Mesothelial cell of epicardium (in vitro differentiated cells): ENCODE results near the gene PCCA. TPM values are rescaled to one million over a fixed set of nuclear protein-coding genes. Genes with fewer than 3 reads are reported as not detected.

Experiments used
- DNase-seq, 2 experiments: peaks; one replicate each; pipeline ENCODE4 v3.0.0; 2021; ENCODE audit warnings: low spot score in 2 of 2; ENCODE audit not compliant: unreplicated experiment in 2 of 2
- H3K27ac Mint-ChIP-seq: 2 replicates; pipeline ENCODE4 v1.8.0; 2021; ENCODE audit warnings: mixed read lengths
- H3K27me3 Mint-ChIP-seq: 2 replicates; pipeline ENCODE4 v1.8.0; 2021; ENCODE audit warnings: low read depth, mixed read lengths
- H3K36me3 Mint-ChIP-seq: 2 replicates; pipeline ENCODE4 v1.8.0; 2021; ENCODE audit warnings: mixed read lengths
- H3K4me1 Mint-ChIP-seq: 2 replicates; pipeline ENCODE4 v1.8.0; 2021; ENCODE audit warnings: mixed read lengths
- H3K4me3 Mint-ChIP-seq: 2 replicates; pipeline ENCODE4 v1.8.0; 2021; ENCODE audit warnings: mild to moderate bottlenecking, moderate library complexity, mixed read lengths
- H3K9me3 Mint-ChIP-seq: 2 replicates; pipeline ENCODE4 v1.8.0; 2021; ENCODE audit warnings: mixed read lengths
- total RNA-seq: library from RNA; stranded (reverse); gene quantifications from 3 replicates; pipeline ENCODE4 v1.2.1, GENCODE V29; 2021
- TF ChIP-seq, protein P1 (sequence below): fragments of 200-600 bp; sonication (generic); IDR thresholded peaks from one replicate; pipeline ENCODE4 v1.5.0; 2021; ENCODE audit warnings: antibody characterized with exemption; ENCODE audit not compliant: unreplicated experiment

Gene PCCA
- total RNA-seq, 1 donor from 2014 or later = 41.6 TPM

DNA sequence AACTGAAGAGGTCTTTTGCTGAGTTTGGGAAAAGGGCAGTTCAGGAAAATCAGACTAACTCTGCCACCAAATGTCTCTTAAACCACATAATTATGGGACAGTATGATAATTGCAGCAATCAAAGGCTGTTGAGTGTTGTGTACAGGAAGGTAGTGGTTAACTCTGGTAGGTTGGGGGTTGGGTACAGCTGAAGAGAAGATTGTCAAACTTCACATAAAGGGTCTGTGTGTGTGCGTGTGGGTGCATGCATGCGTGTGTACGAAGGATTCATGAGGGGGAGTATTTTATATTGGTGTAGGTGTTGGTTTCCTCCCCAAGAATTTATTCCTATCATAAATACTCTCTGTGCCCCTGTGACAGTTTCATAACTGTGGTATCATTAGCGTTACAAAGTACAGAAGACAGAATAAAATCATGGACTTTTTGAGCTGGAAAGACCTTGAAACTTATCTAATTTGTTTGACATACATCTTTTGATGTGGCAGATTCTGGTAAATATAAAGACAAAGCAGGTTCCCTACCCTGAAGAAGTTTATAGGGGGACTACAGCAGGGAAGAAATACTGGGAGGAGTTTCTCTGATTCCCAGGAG is 94.1 kb downstream of the PCCA start:
- Mint-ChIP-seq H3K4me3 (no peak overlapping the region), H3K27me3 (no peaks in the 10 kb centered on the region), H3K9me3 (no peaks in the 10 kb centered on the region), H3K27ac (no peak overlapping the region), H3K4me1 (no peaks in the 10 kb centered on the region), H3K36me3 (peaks cover 3% of the 10 kb centered on the region)
- no peak for DNase-seq
- TF ChIP-seq, protein P1, sequence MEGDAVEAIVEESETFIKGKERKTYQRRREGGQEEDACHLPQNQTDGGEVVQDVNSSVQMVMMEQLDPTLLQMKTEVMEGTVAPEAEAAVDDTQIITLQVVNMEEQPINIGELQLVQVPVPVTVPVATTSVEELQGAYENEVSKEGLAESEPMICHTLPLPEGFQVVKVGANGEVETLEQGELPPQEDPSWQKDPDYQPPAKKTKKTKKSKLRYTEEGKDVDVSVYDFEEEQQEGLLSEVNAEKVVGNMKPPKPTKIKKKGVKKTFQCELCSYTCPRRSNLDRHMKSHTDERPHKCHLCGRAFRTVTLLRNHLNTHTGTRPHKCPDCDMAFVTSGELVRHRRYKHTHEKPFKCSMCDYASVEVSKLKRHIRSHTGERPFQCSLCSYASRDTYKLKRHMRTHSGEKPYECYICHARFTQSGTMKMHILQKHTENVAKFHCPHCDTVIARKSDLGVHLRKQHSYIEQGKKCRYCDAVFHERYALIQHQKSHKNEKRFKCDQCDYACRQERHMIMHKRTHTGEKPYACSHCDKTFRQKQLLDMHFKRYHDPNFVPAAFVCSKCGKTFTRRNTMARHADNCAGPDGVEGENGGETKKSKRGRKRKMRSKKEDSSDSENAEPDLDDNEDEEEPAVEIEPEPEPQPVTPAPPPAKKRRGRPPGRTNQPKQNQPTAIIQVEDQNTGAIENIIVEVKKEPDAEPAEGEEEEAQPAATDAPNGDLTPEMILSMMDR = no peak

DNA sequence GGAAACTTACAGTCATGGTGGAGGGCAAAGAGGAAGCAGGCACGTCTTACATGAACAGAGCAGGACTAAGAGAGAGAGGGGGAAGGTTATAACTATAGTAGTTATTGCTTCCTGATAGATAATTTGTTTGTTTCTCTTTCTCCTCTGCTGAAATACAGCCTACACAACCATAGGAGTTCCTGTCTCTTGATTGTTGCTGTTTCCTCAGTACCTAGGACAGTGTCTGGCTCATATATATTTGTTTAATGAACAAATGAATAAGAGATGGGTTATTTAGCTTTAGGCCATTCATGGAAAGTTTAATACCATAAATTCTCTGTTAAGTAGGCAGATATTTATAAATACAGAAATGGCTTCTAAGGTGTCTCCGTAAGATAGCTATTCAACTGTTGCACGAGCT is 95.2 kb downstream of the PCCA start:
- Mint-ChIP-seq H3K27ac (no peak overlapping the region), H3K36me3 (peaks cover 10% of the 10 kb centered on the region), H3K4me3 (no peak overlapping the region), H3K27me3 (no peaks in the 10 kb centered on the region), H3K9me3 (peaks cover 4% of the 10 kb centered on the region), H3K4me1 (no peaks in the 10 kb centered on the region)
- TF ChIP-seq, protein P1 = no peak
- no peak for DNase-seq

DNA sequence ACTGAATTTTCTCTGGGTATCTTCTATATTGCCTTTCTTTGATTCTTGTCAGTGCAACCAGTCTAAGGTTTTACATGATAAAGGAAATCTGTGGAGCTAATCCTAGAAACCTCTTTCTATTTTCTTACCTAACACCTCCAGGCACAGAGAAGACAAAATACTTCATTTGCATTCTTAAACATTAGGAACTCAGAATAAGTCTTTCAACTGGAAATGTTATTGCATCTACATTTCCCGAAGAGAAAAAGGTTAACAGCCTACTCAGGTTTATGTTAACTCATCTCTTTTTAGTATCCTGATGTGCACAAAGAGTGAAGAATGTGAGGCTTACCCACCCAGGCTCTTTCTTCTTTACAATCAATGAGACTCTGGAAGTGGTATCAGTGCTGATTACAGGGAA is 106.7 kb downstream of the PCCA start:
- H3K4me3 Mint-ChIP-seq = no peak overlapping the region
- TF ChIP-seq, protein P1 = no peak
- H3K4me1 Mint-ChIP-seq = no peaks in the 10 kb centered on the region
- H3K9me3 Mint-ChIP-seq = no peaks in the 10 kb centered on the region
- no peak for DNase-seq
- no peak overlapping the region for H3K27ac Mint-ChIP-seq
- peaks cover 2% of the 10 kb centered on the region for H3K36me3 Mint-ChIP-seq
- no peaks in the 10 kb centered on the region for H3K27me3 Mint-ChIP-seq

DNA sequence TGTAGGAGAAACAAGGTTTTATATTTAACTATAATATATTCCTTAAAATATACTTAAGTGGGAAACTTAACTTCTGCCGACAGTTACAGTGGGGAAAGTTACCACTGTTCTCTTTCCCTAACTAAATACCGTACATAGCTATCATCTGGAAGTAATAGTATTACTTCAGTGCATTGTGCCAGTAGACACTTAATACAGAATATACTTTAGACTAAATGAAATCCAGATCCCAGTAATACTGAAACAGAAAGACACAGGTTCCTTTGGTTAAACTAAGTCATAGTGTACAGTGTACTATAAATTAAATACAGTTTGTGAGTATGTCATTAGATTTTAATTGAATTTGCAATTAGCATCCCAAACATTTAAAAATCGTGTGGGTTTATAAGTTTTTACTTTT is 107.5 kb downstream of the PCCA start:
- no peaks in the 10 kb centered on the region for H3K4me1 Mint-ChIP-seq
- TF ChIP-seq, protein P1 = no peak
- no peak overlapping the region for H3K4me3 Mint-ChIP-seq
- no peak overlapping the region for H3K27ac Mint-ChIP-seq
- H3K27me3 Mint-ChIP-seq = no peaks in the 10 kb centered on the region
- DNase-seq = no peak
- H3K36me3 Mint-ChIP-seq = peaks cover 5% of the 10 kb centered on the region
- peaks cover 4% of the 10 kb centered on the region for H3K9me3 Mint-ChIP-seq

DNA sequence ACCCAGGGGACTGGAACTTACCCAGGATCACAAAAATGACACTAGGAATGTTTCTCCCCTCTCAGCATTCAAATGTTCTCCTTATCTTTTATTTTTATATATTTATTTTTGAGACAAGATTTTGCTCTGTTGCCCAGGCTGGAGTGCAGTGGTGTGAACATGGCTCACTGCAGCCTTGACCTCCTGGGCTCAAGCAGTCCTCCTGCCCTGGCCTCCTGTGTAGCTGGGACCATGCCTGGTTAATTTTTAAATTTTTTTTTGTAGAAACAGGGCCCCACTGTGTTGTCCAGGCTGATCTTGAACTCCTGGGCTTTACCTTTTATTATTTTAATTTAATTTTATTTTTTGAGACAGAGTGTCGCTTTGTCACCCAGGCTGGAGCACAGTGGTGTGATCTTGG is 108.2 kb downstream of the PCCA start:
- Mint-ChIP-seq H3K27ac (no peak overlapping the region), H3K9me3 (peaks cover 4% of the 10 kb centered on the region), H3K27me3 (no peaks in the 10 kb centered on the region), H3K36me3 (peaks cover 7% of the 10 kb centered on the region), H3K4me1 (no peaks in the 10 kb centered on the region), H3K4me3 (no peak overlapping the region)
- DNase-seq = no peak
- TF ChIP-seq, protein P1 = no peak
